Measurements from ENCODE around the gene SNX32.

DNA sequence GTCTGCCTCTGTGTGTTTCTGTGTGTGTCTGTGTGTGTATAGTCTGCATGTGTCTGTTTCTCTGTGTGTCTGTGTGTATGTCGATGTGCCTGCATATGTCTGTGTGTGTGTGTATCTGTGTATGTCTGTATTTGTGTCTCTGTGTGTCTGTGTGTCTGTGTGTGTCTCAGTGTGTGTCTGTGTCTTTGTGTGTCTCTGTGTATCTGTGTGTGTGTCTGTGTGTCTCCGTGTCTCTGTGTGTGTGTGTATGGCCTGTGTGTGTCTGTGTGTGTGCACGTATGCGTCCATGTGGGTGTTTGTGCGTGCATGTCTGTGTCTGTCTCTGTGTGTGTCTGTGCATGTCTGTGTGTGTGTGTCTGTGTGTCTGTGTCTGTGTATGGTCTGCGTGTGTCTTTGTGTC is 439 bp downstream of the SNX32 start:
- TF ChIP-seq EP300 (IDR thresholded peaks at IDR 0.05), result no peak
- TF ChIP-seq, protein P1, sequence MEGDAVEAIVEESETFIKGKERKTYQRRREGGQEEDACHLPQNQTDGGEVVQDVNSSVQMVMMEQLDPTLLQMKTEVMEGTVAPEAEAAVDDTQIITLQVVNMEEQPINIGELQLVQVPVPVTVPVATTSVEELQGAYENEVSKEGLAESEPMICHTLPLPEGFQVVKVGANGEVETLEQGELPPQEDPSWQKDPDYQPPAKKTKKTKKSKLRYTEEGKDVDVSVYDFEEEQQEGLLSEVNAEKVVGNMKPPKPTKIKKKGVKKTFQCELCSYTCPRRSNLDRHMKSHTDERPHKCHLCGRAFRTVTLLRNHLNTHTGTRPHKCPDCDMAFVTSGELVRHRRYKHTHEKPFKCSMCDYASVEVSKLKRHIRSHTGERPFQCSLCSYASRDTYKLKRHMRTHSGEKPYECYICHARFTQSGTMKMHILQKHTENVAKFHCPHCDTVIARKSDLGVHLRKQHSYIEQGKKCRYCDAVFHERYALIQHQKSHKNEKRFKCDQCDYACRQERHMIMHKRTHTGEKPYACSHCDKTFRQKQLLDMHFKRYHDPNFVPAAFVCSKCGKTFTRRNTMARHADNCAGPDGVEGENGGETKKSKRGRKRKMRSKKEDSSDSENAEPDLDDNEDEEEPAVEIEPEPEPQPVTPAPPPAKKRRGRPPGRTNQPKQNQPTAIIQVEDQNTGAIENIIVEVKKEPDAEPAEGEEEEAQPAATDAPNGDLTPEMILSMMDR (IDR thresholded peaks at IDR 0.05), result no peak
- TF ChIP-seq MAZ (IDR thresholded peaks at IDR 0.05; ENCODE audit: borderline replicate concordance, low read depth, low read length), result no peak
